Fibroblast of lung (primary cell): ENCODE results near the gene HBM. TPM values are rescaled to one million over a fixed set of nuclear protein-coding genes. Genes with fewer than 3 reads are reported as not detected.

ENCODE experiments used
- DNase-seq, 2 donors: peaks; one replicate each; pipeline versions ENCODE4 v3.0.0 to v3.0.0-alpha.2; 2010; ENCODE audit warnings: low read depth in 2 of 2
- H2AFZ ChIP-seq: 2 replicates; pipeline ENCODE4 v1.5.1; 2012; ENCODE audit warnings: low read length, control low read depth, inconsistent platforms
- H3K27ac ChIP-seq: 2 replicates; pipeline ENCODE4 v1.5.1; 2011; ENCODE audit warnings: low read length, control low read depth; ENCODE audit not compliant: insufficient read depth
- H3K27me3 ChIP-seq: 2 replicates; pipeline ENCODE4 v1.5.1; 2011; ENCODE audit warnings: mild to moderate bottlenecking, low read length; ENCODE audit not compliant: control insufficient read depth, insufficient read depth
- H3K36me3 ChIP-seq: 2 replicates; pipeline ENCODE4 v1.5.1; 2011; ENCODE audit warnings: low read length; ENCODE audit not compliant: control insufficient read depth, insufficient read depth
- H3K4me1 ChIP-seq: 2 replicates; pipeline ENCODE4 v1.5.1; 2011; ENCODE audit warnings: low read length; ENCODE audit not compliant: control insufficient read depth, insufficient read depth; ENCODE audit errors: extremely low read depth
- H3K4me2 ChIP-seq: 2 replicates; pipeline ENCODE4 v1.5.1; 2011; ENCODE audit warnings: low read length, control low read depth; ENCODE audit not compliant: insufficient read depth; ENCODE audit errors: extremely low read depth
- H3K4me3 ChIP-seq, 4 experiments: fragments of 200-600 bp in 1 of 4; sonication (generic) in 1 of 4; replicated peaks in 1 of 4; 2 replicates each; pipeline ENCODE4 v1.5.1; 2011 to 2016; ENCODE audit warnings: low read length in 4 of 4, low read depth in 3 of 4, mild to moderate bottlenecking in 3 of 4, control low read depth in 2 of 4, inconsistent platforms in 1 of 4, mixed read lengths in 1 of 4; ENCODE audit not compliant: insufficient read depth in 1 of 4; ENCODE audit errors: control extremely low read depth in 1 of 4
- H3K79me2 ChIP-seq: 2 replicates; pipeline ENCODE4 v1.5.1; 2012; ENCODE audit warnings: mild to moderate bottlenecking, low read length, inconsistent platforms; ENCODE audit not compliant: control insufficient read depth, insufficient read depth
- H3K9ac ChIP-seq: 2 replicates; pipeline ENCODE4 v1.5.1; 2011; ENCODE audit warnings: mild to moderate bottlenecking, low read length, control low read depth; ENCODE audit not compliant: insufficient read depth
- H3K9me3 ChIP-seq: 2 replicates; pipeline ENCODE4 v1.5.1; 2012; ENCODE audit warnings: low read depth, low read length; ENCODE audit not compliant: control insufficient read depth, insufficient read depth
- H4K20me1 ChIP-seq: 2 replicates; pipeline ENCODE4 v1.5.1; 2011; ENCODE audit warnings: low read length; ENCODE audit not compliant: control insufficient read depth, insufficient read depth; ENCODE audit errors: extremely low read depth
- EZH2 ChIP-seq: IDR thresholded peaks from 2 replicates; pipeline ENCODE4 v1.5.1; 2012; ENCODE audit warnings: low read length, control low read depth, mild to moderate bottlenecking; ENCODE audit errors: missing control alignments
- polyA plus RNA-seq, 2 donors: library from polyadenylated mRNA; depleted of rRNA in 1 of 2; stranded (reverse) in 1 of 2; unstranded in 1 of 2; fragments of >200 nt; gene quantifications; 2 replicates each; pipeline ENCODE4 v1.2.1, GENCODE V29; 2011 to 2012; ENCODE audit warnings: missing spikeins in 1 of 2
- total RNA-seq: library from RNA; depleted of rRNA; stranded (reverse); fragments of >200 nt; gene quantifications from 2 replicates; pipeline ENCODE4 v1.2.1, GENCODE V29; 2014
- TF ChIP-seq, protein P1 (sequence below), 2 donors: IDR thresholded peaks in 1 of 2; conservative IDR thresholded peaks in 1 of 2; 1 replicate in 1 of 2; 2 replicates in 1 of 2; pipeline ENCODE4 v1.5.1; 2011 to 2012; ENCODE audit warnings: low read length in 2 of 2, control low read depth in 1 of 2, inconsistent platforms in 1 of 2, low read depth in 1 of 2, mild to moderate bottlenecking in 1 of 2

The HBM gene
- total and polyA plus RNA-seq, 2 donors (not counting 1 experiment from before 2014, with no cell fraction given): not detected

DNA sequence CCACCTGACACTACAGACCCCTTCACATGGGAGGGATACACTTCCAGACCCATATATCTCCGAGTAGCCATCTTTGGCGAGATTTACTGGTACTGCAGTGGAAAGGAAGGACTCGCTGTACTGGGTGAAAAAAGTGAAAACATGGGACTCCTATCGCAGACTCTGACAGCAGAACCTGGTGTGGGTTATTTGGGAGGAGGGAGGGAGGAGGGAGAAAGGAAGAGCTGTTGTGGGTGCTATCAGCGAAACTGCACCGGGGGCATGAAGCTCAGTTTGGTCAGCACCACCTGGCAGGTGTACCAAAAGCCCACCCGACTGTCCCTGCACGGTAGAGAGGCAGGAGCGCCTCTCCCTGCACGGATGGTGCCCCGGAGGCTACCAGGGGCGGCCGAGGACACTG is 19.4 kb downstream of the HBM start:
- Histone ChIP-seq H3K79me2 (no peaks in the 10 kb centered on the region), H3K4me2 (no peak overlapping the region), H2AFZ (no peak overlapping the region), H3K9me3 (no peaks in the 10 kb centered on the region), H3K36me3 (peaks cover 18% of the 10 kb centered on the region), H3K27me3 (no peaks in the 10 kb centered on the region), H3K4me1 (peaks cover 6% of the 10 kb centered on the region), H3K27ac (no peak overlapping the region), H3K4me3 (no peak overlapping the region), H3K9ac (no peak overlapping the region), H4K20me1 (no peaks in the 10 kb centered on the region)
- TF ChIP-seq, protein P1, sequence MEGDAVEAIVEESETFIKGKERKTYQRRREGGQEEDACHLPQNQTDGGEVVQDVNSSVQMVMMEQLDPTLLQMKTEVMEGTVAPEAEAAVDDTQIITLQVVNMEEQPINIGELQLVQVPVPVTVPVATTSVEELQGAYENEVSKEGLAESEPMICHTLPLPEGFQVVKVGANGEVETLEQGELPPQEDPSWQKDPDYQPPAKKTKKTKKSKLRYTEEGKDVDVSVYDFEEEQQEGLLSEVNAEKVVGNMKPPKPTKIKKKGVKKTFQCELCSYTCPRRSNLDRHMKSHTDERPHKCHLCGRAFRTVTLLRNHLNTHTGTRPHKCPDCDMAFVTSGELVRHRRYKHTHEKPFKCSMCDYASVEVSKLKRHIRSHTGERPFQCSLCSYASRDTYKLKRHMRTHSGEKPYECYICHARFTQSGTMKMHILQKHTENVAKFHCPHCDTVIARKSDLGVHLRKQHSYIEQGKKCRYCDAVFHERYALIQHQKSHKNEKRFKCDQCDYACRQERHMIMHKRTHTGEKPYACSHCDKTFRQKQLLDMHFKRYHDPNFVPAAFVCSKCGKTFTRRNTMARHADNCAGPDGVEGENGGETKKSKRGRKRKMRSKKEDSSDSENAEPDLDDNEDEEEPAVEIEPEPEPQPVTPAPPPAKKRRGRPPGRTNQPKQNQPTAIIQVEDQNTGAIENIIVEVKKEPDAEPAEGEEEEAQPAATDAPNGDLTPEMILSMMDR (conservative IDR thresholded peaks at IDR 0.05 in 1 of 2, IDR thresholded peaks at IDR 0.05 in 1 of 2; ENCODE audit: low read depth in 1 of 2, low read length in 2 of 2): no peak
- no peak for TF ChIP-seq EZH2
- DNase-seq: no peak

DNA sequence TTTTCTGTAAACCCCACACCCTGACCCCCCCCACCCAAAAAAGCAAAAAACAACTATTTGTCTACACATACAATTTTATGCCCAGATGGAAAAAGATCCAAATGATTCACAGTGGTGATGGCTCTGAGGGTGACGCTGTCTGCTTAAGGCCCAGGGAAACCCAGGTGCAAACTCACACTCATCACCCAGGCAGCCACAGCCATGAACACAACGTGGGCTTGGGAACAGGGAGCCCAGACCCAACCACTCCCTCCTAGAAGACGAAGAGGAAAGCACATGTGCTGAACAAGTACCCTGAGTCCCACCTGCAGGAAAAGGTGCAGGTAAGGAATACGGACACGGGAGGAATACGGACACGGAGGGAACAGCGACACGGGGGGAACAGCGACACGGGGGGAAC is 19.9 kb downstream of the HBM start:
- Histone ChIP-seq H2AFZ (no peak overlapping the region), H3K4me3 (no peak overlapping the region), H3K27ac (no peak overlapping the region)

GRCh38 chr16:187330-187729 is 21.6 kb downstream of the HBM start:
- no peaks in the 10 kb centered on the region for H3K4me1 ChIP-seq
- no peaks in the 10 kb centered on the region for H3K79me2 ChIP-seq
- H3K27ac ChIP-seq: no peak overlapping the region
- H3K9ac ChIP-seq: no peak overlapping the region
- no peaks in the 10 kb centered on the region for H3K9me3 ChIP-seq
- H3K27me3 ChIP-seq: no peaks in the 10 kb centered on the region
- no peak overlapping the region for H3K4me2 ChIP-seq
- TF ChIP-seq, protein P1 (conservative IDR thresholded peaks at IDR 0.05 in 1 of 2, IDR thresholded peaks at IDR 0.05 in 1 of 2; ENCODE audit: low read depth in 1 of 2, low read length in 2 of 2): no peak
- no peak for TF ChIP-seq EZH2
- DNase-seq: no peak
- H3K4me3 ChIP-seq: no peak overlapping the region
- no peaks in the 10 kb centered on the region for H4K20me1 ChIP-seq
- peaks cover 26% of the 10 kb centered on the region for H3K36me3 ChIP-seq
- H2AFZ ChIP-seq: no peak overlapping the region

More for the DNA sequence above, 19.9 kb downstream of the HBM start:
- Histone ChIP-seq H3K36me3 (peaks cover 18% of the 10 kb centered on the region), H3K4me2 (no peak overlapping the region), H3K79me2 (no peaks in the 10 kb centered on the region), H4K20me1 (no peaks in the 10 kb centered on the region), H3K9me3 (no peaks in the 10 kb centered on the region), H3K4me1 (peaks cover 6% of the 10 kb centered on the region), H3K9ac (no peak overlapping the region), H3K27me3 (no peaks in the 10 kb centered on the region)
- DNase-seq: no peak
- no peak for TF ChIP-seq EZH2
- TF ChIP-seq, protein P1 (conservative IDR thresholded peaks at IDR 0.05 in 1 of 2, IDR thresholded peaks at IDR 0.05 in 1 of 2; ENCODE audit: low read depth in 1 of 2, low read length in 2 of 2): no peak
